ENCODE measurements around the gene SCUBE1.

DNA sequence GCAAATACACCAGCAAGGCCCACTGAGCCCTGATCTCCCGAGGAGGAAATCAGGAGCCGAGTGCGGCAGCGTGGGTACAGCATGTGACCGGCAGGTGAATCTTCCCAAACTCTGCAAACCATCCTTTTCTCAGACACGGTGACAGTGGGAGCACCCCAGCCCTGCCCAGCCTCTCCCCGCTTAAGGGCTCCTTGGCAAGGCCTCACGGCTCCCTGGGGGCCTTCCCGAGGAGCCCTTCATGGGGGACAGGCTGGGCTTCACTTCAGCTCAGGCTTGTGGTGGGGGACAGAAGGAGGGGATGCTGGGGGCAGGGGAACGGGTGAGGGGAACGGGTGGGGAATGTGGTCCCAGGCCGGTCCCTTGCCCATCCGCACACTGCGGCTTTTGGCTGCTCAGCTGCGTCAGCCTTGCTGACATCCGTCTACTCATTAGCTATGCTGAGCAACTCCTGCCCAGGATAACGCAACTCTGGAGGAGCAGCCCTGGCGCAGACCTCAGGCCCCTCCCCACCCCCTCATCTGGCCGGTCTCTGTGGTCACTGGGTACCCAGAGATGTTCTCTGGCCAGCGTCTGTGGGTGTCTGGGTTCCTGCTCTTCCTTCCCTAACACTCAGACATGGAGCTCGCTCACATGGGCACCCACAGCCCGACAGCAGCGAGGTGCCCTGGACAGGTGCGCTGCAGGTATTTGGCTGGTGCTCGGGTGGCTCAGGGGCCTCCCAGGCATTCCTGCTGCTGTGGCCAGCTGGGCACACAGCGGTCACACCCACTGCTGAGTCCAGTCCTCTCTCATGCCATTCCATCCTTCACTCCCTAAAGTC, 134.3 kb downstream of the SCUBE1 start:
- no peak for TF ChIP-seq FOS (IDR thresholded peaks at IDR 0.05; ENCODE audit: low read depth, low read length)
- no peak for TF ChIP-seq MXI1 (IDR thresholded peaks at IDR 0.05; ENCODE audit: borderline replicate concordance, low read depth, low read length)
- TF ChIP-seq RFX5 (IDR thresholded peaks at IDR 0.05; ENCODE audit: low read depth, low read length) = no peak
- TF ChIP-seq, protein P1, sequence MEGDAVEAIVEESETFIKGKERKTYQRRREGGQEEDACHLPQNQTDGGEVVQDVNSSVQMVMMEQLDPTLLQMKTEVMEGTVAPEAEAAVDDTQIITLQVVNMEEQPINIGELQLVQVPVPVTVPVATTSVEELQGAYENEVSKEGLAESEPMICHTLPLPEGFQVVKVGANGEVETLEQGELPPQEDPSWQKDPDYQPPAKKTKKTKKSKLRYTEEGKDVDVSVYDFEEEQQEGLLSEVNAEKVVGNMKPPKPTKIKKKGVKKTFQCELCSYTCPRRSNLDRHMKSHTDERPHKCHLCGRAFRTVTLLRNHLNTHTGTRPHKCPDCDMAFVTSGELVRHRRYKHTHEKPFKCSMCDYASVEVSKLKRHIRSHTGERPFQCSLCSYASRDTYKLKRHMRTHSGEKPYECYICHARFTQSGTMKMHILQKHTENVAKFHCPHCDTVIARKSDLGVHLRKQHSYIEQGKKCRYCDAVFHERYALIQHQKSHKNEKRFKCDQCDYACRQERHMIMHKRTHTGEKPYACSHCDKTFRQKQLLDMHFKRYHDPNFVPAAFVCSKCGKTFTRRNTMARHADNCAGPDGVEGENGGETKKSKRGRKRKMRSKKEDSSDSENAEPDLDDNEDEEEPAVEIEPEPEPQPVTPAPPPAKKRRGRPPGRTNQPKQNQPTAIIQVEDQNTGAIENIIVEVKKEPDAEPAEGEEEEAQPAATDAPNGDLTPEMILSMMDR (conservative IDR thresholded peaks at IDR 0.05; ENCODE audit: low read depth, low read length) = no peak
- no peak for TF ChIP-seq POLR2A (IDR thresholded peaks at IDR 0.05; ENCODE audit: low read depth, low read length)
- TF ChIP-seq RAD21 (IDR thresholded peaks at IDR 0.05; ENCODE audit: low read length) = no peak

Measured in IMR-90 (cell line).